Astrocyte (in vitro differentiated cells and primary cell): ENCODE results near the gene CREBL2. TPM values are rescaled to one million over a fixed set of nuclear protein-coding genes. Genes with fewer than 3 reads are reported as not detected.

Source experiments
- DNase-seq: peaks from one replicate; pipeline ENCODE4 v3.0.0-alpha.2; 2010; ENCODE audit warnings: low read depth
- FAIRE-seq: peaks from 2 replicates; lab custom pipeline; 2011; peaks lifted over from hg19 to GRCh38; lab: Jason Lieb, UNC
- H2AFZ ChIP-seq: 2 replicates; pipeline ENCODE4 v1.6.0; 2012; ENCODE audit warnings: low read depth, low read length, inconsistent platforms
- H3K27ac ChIP-seq: 2 replicates; pipeline ENCODE4 v1.5.1; 2011; ENCODE audit warnings: low read depth, low read length, inconsistent platforms
- H3K27me3 ChIP-seq: 2 replicates; pipeline ENCODE4 v1.6.0; 2011; ENCODE audit warnings: low read length, inconsistent platforms; ENCODE audit not compliant: insufficient read depth
- H3K36me3 ChIP-seq: 2 replicates; pipeline ENCODE4 v1.5.1; 2011; ENCODE audit warnings: low read length, inconsistent platforms; ENCODE audit not compliant: insufficient read depth
- H3K4me1 ChIP-seq: 2 replicates; pipeline ENCODE4 v1.5.1; 2011; ENCODE audit warnings: low read length, inconsistent platforms; ENCODE audit not compliant: insufficient read depth
- H3K4me2 ChIP-seq: 2 replicates; pipeline ENCODE4 v1.6.0; 2012; ENCODE audit warnings: low read length, inconsistent platforms
- H3K4me3 ChIP-seq: 2 replicates; pipeline ENCODE4 v1.5.1; 2011; ENCODE audit warnings: low read depth, mild to moderate bottlenecking, low read length, inconsistent platforms; ENCODE audit not compliant: insufficient read depth
- H3K79me2 ChIP-seq: 2 replicates; pipeline ENCODE4 v1.6.0; 2012; ENCODE audit warnings: mild to moderate bottlenecking, low read length, inconsistent platforms; ENCODE audit not compliant: insufficient read depth
- H3K9ac ChIP-seq: 2 replicates; pipeline ENCODE4 v1.6.0; 2012; ENCODE audit warnings: mild to moderate bottlenecking, low read length, inconsistent platforms
- H3K9me3 ChIP-seq: 2 replicates; pipeline ENCODE4 v1.5.1; 2012; ENCODE audit warnings: low read depth, mild to moderate bottlenecking, low read length, inconsistent platforms; ENCODE audit not compliant: insufficient read depth
- H4K20me1 ChIP-seq: 2 replicates; pipeline ENCODE4 v1.6.0; 2012; ENCODE audit warnings: low read length, inconsistent platforms; ENCODE audit not compliant: insufficient read depth
- H3K27ac Mint-ChIP-seq: one replicate; pipeline ENCODE4 v1.8.0; 2021; ENCODE audit warnings: mild to moderate bottlenecking, mixed read lengths; ENCODE audit not compliant: unreplicated experiment
- H3K27me3 Mint-ChIP-seq: one replicate; pipeline ENCODE4 v1.8.0; 2021; ENCODE audit warnings: low read depth, mixed read lengths; ENCODE audit not compliant: unreplicated experiment
- H3K36me3 Mint-ChIP-seq: one replicate; pipeline ENCODE4 v1.8.0; 2021; ENCODE audit warnings: low read depth, mixed read lengths; ENCODE audit not compliant: unreplicated experiment
- H3K4me1 Mint-ChIP-seq: one replicate; pipeline ENCODE4 v1.8.0; 2021; ENCODE audit warnings: low read depth, mixed read lengths; ENCODE audit not compliant: unreplicated experiment
- H3K4me3 Mint-ChIP-seq: one replicate; pipeline ENCODE4 v1.8.0; 2021; ENCODE audit warnings: mild to moderate bottlenecking, moderate library complexity, mixed read lengths; ENCODE audit not compliant: unreplicated experiment
- H3K9me3 Mint-ChIP-seq: one replicate; pipeline ENCODE4 v1.8.0; 2021; ENCODE audit warnings: mild to moderate bottlenecking, mixed read lengths; ENCODE audit not compliant: unreplicated experiment
- EZH2 ChIP-seq: IDR thresholded peaks from 2 replicates; pipeline ENCODE4 v1.6.1; 2012; ENCODE audit warnings: mild to moderate bottlenecking, low read length, inconsistent platforms; ENCODE audit not compliant: insufficient read depth
- total RNA-seq: library from RNA; stranded (reverse); gene quantifications from 2 replicates; pipeline ENCODE4 v1.2.1, GENCODE V29; 2021
- TF ChIP-seq, protein P1 (sequence below): IDR thresholded peaks from 2 replicates; pipeline ENCODE4 v1.5.1; 2011; ENCODE audit warnings: low read depth, mild to moderate bottlenecking, inconsistent platforms, low read length, moderate library complexity; ENCODE audit not compliant: insufficient read depth

The CREBL2 gene
- total RNA-seq, 1 donor from 2014 or later, result 14.8 TPM

DNA sequence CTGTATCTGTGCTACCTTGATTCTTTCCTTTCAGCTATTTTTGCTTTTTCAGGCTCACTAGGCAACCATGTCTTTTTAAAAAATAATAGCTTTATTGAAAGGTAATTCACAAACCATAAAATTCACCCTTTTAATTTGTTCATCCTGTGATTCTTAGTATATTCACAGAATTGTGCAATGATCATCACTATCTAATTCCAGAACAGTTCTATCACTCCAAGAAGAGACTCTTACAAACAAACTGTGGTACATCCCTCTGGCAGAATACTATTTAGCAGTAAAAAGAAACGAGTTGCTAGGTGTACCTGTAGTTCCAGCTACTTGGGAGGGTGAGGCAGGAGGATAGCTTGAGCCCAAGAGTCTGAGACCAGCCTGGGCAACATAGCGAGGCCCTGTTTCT, 14.8 kb downstream of the CREBL2 start:
- no peaks in the 10 kb centered on the region for H3K27me3 ChIP-seq
- H3K4me2 ChIP-seq, result no peak overlapping the region
- H3K27ac ChIP-seq, result no peak overlapping the region
- Mint-ChIP-seq H3K4me3 (no peak overlapping the region), H3K36me3 (peaks cover 18% of the 10 kb centered on the region), H3K27me3 (no peaks in the 10 kb centered on the region), H3K4me1 (peaks cover 4% of the 10 kb centered on the region), H3K9me3 (no peaks in the 10 kb centered on the region), H3K27ac (no peak overlapping the region)
- peaks cover 14% of the 10 kb centered on the region for H4K20me1 ChIP-seq
- no peak overlapping the region for H3K9ac ChIP-seq
- TF ChIP-seq, protein P1, sequence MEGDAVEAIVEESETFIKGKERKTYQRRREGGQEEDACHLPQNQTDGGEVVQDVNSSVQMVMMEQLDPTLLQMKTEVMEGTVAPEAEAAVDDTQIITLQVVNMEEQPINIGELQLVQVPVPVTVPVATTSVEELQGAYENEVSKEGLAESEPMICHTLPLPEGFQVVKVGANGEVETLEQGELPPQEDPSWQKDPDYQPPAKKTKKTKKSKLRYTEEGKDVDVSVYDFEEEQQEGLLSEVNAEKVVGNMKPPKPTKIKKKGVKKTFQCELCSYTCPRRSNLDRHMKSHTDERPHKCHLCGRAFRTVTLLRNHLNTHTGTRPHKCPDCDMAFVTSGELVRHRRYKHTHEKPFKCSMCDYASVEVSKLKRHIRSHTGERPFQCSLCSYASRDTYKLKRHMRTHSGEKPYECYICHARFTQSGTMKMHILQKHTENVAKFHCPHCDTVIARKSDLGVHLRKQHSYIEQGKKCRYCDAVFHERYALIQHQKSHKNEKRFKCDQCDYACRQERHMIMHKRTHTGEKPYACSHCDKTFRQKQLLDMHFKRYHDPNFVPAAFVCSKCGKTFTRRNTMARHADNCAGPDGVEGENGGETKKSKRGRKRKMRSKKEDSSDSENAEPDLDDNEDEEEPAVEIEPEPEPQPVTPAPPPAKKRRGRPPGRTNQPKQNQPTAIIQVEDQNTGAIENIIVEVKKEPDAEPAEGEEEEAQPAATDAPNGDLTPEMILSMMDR, result no peak
- no peak for TF ChIP-seq EZH2
- H3K36me3 ChIP-seq, result no peaks in the 10 kb centered on the region
- H3K79me2 ChIP-seq, result peaks cover 21% of the 10 kb centered on the region
- H3K9me3 ChIP-seq, result no peaks in the 10 kb centered on the region
- no peaks in the 10 kb centered on the region for H3K4me1 ChIP-seq
- no peak overlapping the region for H2AFZ ChIP-seq
- H3K4me3 ChIP-seq, result no peak overlapping the region
- DNase-seq (no peak), FAIRE-seq (no peak)

DNA sequence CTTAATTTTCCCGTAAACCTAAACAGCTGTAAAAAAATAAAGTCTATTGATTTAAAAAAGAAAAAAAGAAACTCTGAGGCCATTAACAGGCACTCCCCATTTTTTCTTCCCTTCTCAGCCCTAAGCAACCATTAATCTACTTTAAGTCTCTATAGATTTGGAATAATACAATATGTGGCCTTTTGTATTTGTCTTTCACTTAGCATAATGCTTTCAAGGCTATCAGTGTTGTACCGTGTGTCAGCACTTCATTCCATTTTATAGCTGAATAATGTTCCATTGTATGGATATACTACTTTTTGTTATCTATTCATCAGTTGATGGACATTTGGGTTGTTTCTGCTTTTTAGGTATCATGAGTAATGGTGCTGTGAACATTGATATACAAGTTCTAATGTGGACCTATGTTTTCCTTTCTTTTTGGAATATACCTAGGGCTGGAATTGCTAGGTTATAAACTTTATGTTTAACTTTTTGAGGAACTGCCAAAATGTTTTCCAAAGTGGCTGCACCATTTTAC, 15.7 kb downstream of the CREBL2 start:
- H2AFZ ChIP-seq, result no peak overlapping the region
- no peaks in the 10 kb centered on the region for H3K36me3 ChIP-seq
- Mint-ChIP-seq H3K9me3 (no peaks in the 10 kb centered on the region), H3K27me3 (no peaks in the 10 kb centered on the region), H3K4me3 (no peak overlapping the region), H3K4me1 (peaks cover 4% of the 10 kb centered on the region), H3K36me3 (peaks cover 18% of the 10 kb centered on the region), H3K27ac (no peak overlapping the region)
- TF ChIP-seq, protein P1, result no peak
- no peak for TF ChIP-seq EZH2
- peaks cover 21% of the 10 kb centered on the region for H3K79me2 ChIP-seq
- no peaks in the 10 kb centered on the region for H3K4me1 ChIP-seq
- no peaks in the 10 kb centered on the region for H3K27me3 ChIP-seq
- peaks cover 14% of the 10 kb centered on the region for H4K20me1 ChIP-seq
- no peak overlapping the region for H3K4me3 ChIP-seq
- DNase-seq (no peak), FAIRE-seq (peak; percentile 23)
- H3K27ac ChIP-seq, result no peak overlapping the region
- no peak overlapping the region for H3K9ac ChIP-seq
- no peaks in the 10 kb centered on the region for H3K9me3 ChIP-seq
- H3K4me2 ChIP-seq, result no peak overlapping the region

DNA sequence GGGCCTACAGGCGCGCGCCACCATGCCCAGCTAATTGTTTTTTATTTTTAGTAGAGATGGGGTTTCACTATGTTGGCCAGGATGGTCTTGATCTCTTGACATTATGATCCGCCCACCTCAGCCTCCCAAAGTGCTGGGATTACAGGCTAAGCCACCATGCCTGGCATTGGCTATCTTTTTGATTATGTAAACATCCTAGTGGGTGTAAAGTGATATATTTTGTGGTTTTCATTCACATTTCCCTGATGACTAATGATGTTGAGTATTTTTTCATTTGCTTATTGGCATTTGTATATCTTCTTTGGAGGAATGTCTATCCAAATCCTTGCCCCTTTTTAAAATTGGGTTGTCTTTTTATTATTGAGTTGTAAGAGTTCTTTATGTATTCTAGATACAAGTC, 16.3 kb downstream of the CREBL2 start:
- Histone ChIP-seq H3K9ac (no peak overlapping the region), H3K27me3 (no peaks in the 10 kb centered on the region), H3K4me1 (no peaks in the 10 kb centered on the region), H3K4me3 (no peak overlapping the region), H2AFZ (no peak overlapping the region), H4K20me1 (peaks cover 14% of the 10 kb centered on the region), H3K4me2 (no peak overlapping the region), H3K27ac (no peak overlapping the region), H3K36me3 (no peaks in the 10 kb centered on the region), H3K9me3 (no peaks in the 10 kb centered on the region), H3K79me2 (peaks cover 21% of the 10 kb centered on the region)
- Mint-ChIP-seq H3K27me3 (no peaks in the 10 kb centered on the region), H3K4me3 (no peak overlapping the region), H3K4me1 (peaks cover 4% of the 10 kb centered on the region), H3K9me3 (no peaks in the 10 kb centered on the region), H3K27ac (no peak overlapping the region), H3K36me3 (peaks cover 18% of the 10 kb centered on the region)
- FAIRE-seq (no peak), DNase-seq (peak; percentile 28)
- TF ChIP-seq EZH2, result no peak
- TF ChIP-seq, protein P1, result no peak
